ENCODE data around the gene ARID1B.

DNA sequence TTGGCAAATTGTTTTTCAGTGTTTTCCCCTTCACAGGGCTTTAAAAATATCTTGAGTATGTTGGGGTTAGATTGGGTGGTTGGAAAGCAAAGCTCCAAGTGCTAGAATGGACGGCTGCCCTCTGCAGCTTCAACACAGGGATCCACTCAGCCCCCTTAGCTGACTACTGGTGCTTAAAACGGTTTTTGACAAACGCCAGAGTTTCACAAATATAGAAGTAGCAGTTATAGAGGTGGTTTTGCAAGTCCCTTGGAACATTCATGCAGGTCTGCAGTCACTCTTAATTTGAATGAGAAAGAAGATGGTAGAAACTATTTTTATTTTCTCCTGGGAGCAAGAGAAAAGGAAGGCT is 175.9 kb downstream of the ARID1B start:
- TF ChIP-seq, protein P1, sequence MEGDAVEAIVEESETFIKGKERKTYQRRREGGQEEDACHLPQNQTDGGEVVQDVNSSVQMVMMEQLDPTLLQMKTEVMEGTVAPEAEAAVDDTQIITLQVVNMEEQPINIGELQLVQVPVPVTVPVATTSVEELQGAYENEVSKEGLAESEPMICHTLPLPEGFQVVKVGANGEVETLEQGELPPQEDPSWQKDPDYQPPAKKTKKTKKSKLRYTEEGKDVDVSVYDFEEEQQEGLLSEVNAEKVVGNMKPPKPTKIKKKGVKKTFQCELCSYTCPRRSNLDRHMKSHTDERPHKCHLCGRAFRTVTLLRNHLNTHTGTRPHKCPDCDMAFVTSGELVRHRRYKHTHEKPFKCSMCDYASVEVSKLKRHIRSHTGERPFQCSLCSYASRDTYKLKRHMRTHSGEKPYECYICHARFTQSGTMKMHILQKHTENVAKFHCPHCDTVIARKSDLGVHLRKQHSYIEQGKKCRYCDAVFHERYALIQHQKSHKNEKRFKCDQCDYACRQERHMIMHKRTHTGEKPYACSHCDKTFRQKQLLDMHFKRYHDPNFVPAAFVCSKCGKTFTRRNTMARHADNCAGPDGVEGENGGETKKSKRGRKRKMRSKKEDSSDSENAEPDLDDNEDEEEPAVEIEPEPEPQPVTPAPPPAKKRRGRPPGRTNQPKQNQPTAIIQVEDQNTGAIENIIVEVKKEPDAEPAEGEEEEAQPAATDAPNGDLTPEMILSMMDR (IDR thresholded peaks at IDR 0.05; ENCODE audit: poor library complexity) = no peak
- no peak for TF ChIP-seq EZH2 (IDR thresholded peaks at IDR 0.05; ENCODE audit: borderline replicate concordance)
